Measurements from ENCODE around the gene MAGI2. TPM values are rescaled to one million over a fixed set of nuclear protein-coding genes. Genes with fewer than 3 reads are reported as not detected.

MAGI2 gene
- total and polyA plus RNA-seq, 2 donors (not counting 3 experiments of a cell fraction or from before 2014, with no cell fraction given), result 0.28 to 6.0 TPM

GRCh38 chr7:79462390-79462789, 8.9 kb upstream of the MAGI2 start:
- no peak for FAIRE-seq
- Histone ChIP-seq H3K27me3 (ENCODE audit: control insufficient read depth in 2 of 2, insufficient read depth in 2 of 2, low read length in 2 of 2) (no peaks in the 10 kb centered on the region), H3K9ac (replicated peaks; ENCODE audit: extremely low read depth, insufficient read depth, low read length) (no peak overlapping the region), H3K4me2 (ENCODE audit: insufficient read depth, low read length) (no peak overlapping the region), H2AFZ (ENCODE audit: low read depth, low read length) (no peak overlapping the region), H3K4me3 (replicated peaks in 1 of 3; ENCODE audit: insufficient read depth in 1 of 3, low read depth in 1 of 3, low read length in 3 of 3) (no peak overlapping the region), H4K20me1 (replicated peaks; ENCODE audit: control insufficient read depth, extremely low read depth, insufficient read depth, low read length) (no peaks in the 10 kb centered on the region), H3K9me3 (replicated peaks; ENCODE audit: control insufficient read depth, insufficient read depth, low read length) (no peaks in the 10 kb centered on the region), H3K36me3 (ENCODE audit: control insufficient read depth in 2 of 2, extremely low read depth in 1 of 2, insufficient read depth in 2 of 2, low read length in 2 of 2) (peaks cover 4% of the 10 kb centered on the region in 2 experiments), H3K4me1 (ENCODE audit: control insufficient read depth, extremely low read depth, insufficient read depth, low read length) (peaks cover 12% of the 10 kb centered on the region), H3K79me2 (ENCODE audit: control insufficient read depth, insufficient read depth, low read length) (no peaks in the 10 kb centered on the region), H3K9me1 (replicated peaks; ENCODE audit: control insufficient read depth, extremely low read depth, insufficient read depth, low read length) (no peaks in the 10 kb centered on the region), H3K27ac (ENCODE audit: insufficient read depth, low read depth, low read length) (no peak overlapping the region)
- no TSS peak for BruUV-seq (replicated peaks)
- intact Hi-C loops (cut with micrococcal nuclease), result no loop called here
- TF ChIP-seq JUN (IDR thresholded peaks at IDR 0.05; ENCODE audit: borderline replicate concordance, insufficient read depth, insufficient read length, low read depth), result no peak
- no peak for TF ChIP-seq FOS (IDR thresholded peaks at IDR 0.05; ENCODE audit: borderline replicate concordance, insufficient read depth, low read length)
- no peak for TF ChIP-seq CTCF (IDR thresholded peaks at IDR 0.05; ENCODE audit: extremely low read depth in 1 of 2, insufficient read depth in 1 of 2, low read depth in 1 of 2, low read length in 2 of 2)
- TF ChIP-seq POLR2AphosphoS5 (IDR thresholded peaks at IDR 0.05; ENCODE audit: insufficient read depth, low read depth, low read length), result no peak
- no peak for TF ChIP-seq MYC (IDR thresholded peaks at IDR 0.05; ENCODE audit: low read depth, low read length)
- no peak for TF ChIP-seq MAX (IDR thresholded peaks at IDR 0.05; ENCODE audit: insufficient read depth, insufficient read length)
- no peak for TF ChIP-seq POLR2A (IDR thresholded peaks at IDR 0.05; ENCODE audit: low read depth, low read length)
- no peak for TF ChIP-seq GATA2 (IDR thresholded peaks at IDR 0.05; ENCODE audit: insufficient read depth, insufficient read length, low read depth, low read length)
- no peak for TF ChIP-seq EZH2 (IDR thresholded peaks at IDR 0.05; ENCODE audit: borderline replicate concordance, low read depth, low read length, severe bottlenecking)
- ChIA-PET CTCF (interaction anchor here (1.0 kb wide), 1 partner anchor 10 kb away, joined by 3 read pairs; no protein-coding TSS in a partner anchor), POLR2A (no interaction called here)
- DNase-seq (ENCODE audit: low read depth, low spot score), result no peak
- dilution Hi-C loops (cut with MboI; ENCODE audit: extremely low pct_ligation_motif_present, low sequenced_read_pairs), result no loop called here
